Stimulated activated naive CD8-positive, alpha-beta T cell treated with anti-CD3 and anti-CD28 coated beads, Interleukin-15, Interleukin-2, amounts not matched to agents 100 ng/mL and 50 ng/mL, for 24 hours (primary cell): ENCODE data around the gene CLEC16A.

Experiments
- H3K27ac Mint-ChIP-seq: one replicate; pipeline ENCODE4 v1.8.0; 2021; ENCODE audit warnings: mild to moderate bottlenecking, mixed read lengths
- H3K27me3 Mint-ChIP-seq: one replicate; pipeline ENCODE4 v1.8.0; 2021; ENCODE audit warnings: mixed read lengths
- H3K36me3 Mint-ChIP-seq: one replicate; pipeline ENCODE4 v1.8.0; 2021; ENCODE audit warnings: low read depth, mixed read lengths
- H3K4me1 Mint-ChIP-seq: one replicate; pipeline ENCODE4 v1.8.0; 2021; ENCODE audit warnings: low read depth, mixed read lengths
- H3K4me3 Mint-ChIP-seq: one replicate; pipeline ENCODE4 v1.8.0; 2021; ENCODE audit warnings: mild to moderate bottlenecking, mixed read lengths
- H3K9me3 Mint-ChIP-seq: one replicate; pipeline ENCODE4 v1.8.0; 2021; ENCODE audit warnings: mixed read lengths

CLEC16A gene

DNA sequence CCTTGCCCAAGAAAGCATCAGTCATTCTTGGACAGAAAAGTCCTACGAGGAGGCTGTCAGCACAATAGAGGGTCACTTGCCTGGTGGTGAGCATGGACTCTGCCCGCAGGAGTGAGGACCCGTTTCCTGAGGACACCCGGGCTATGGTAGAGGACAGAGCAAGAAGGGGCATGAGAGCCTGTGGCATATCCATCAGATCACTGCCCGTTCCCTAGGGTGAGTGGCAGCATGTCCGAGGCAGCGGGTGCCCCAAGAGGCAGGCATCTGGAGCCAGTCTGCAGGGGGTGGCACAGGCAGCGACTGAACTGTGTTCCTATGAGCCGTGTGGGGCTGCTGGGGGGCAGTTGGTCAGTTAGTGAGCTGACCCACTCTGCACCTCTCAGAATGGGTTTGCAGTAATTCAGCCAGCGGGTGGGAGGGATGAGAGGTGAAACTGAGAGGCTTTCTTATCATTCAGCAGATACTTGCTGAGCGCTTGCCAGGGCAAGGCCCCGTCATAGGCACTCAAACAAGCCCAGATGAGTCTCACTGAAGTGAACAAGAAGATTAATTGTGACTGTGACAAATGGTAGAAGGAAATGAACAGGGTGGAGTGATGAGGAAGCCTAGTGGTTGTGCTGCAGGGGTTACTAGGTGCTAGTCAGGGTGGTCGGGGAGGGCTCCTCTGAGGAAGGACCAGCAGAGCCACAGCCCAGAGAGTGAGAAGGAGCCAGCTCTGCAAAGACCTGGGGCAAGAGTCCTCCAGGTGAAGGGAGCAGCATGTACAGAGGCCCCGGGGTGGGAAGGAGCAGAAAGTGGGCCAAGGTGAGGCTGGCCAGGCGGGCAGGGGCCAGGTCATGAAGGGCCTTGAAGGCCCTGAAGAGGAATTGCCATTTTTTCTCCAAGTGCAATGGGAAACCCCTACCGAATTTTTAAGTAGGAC is 87.9 kb downstream of the CLEC16A start:
- H3K27ac Mint-ChIP-seq = no peak overlapping the region
- peaks cover 9% of the 10 kb centered on the region for H3K9me3 Mint-ChIP-seq
- no peaks in the 10 kb centered on the region for H3K4me1 Mint-ChIP-seq
- no peak overlapping the region for H3K4me3 Mint-ChIP-seq
- H3K27me3 Mint-ChIP-seq = no peaks in the 10 kb centered on the region
- H3K36me3 Mint-ChIP-seq = peaks cover 72% of the 10 kb centered on the region

DNA sequence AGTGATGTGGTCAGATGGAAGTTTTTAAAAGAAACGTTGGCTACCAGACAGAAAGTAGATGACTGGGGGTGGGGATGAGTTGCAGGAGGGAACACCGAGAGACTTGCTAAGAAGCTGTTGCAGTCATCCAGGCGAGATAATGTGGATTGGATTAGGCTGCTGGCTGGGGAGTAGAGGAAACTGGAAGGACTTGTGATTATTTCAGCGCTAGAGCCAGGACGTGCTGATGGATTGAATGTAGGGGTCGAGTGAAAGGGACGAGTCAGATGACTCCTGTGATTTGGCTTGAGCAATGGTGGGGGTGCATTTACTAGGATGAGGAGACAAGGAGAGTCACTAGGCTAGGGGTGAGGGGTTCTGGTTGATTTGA is 88.5 kb downstream of the CLEC16A start:
- Mint-ChIP-seq H3K27me3 (no peaks in the 10 kb centered on the region), H3K4me3 (no peak overlapping the region), H3K9me3 (peaks cover 5% of the 10 kb centered on the region), H3K27ac (no peak overlapping the region), H3K36me3 (peaks cover 69% of the 10 kb centered on the region), H3K4me1 (no peaks in the 10 kb centered on the region)

DNA sequence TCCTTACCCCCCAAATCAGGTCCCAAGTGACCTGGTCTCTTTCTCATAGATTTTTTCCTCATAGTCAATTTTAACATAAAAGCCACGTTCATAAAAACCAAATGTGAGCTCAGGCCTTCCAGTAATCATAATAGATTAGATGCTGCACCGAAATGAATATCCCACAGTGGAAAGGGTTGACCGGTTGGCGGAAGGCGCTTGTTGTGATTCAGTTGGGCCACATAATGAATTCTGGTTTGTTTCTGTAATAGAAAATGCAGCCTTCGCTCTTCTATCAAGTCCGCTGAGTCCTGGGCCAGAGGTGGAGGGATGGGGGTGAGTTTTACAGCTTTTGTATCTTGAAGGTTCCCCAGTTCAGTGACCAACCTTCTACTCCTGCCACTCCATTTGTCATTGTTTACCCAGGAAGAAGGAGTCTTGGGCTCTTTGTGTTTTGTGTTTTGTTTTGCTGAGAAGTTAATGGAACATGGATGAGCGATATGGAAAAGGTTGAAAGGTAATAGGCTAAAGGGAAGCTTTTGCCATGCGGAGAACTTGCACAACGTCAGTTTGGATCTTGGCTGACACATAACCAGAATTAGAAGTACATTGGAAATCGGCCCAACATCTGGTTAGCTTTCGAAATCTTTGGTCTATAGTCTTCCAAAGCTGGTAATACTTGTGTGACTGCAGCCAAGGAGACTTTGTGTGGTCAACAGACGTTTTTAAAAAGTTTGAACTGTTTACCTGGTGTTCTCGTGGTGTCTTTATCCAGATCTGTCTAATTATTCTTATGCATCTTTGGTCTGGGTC is 89.5 kb downstream of the CLEC16A start:
- Mint-ChIP-seq H3K27me3 (no peaks in the 10 kb centered on the region), H3K9me3 (peaks cover 3% of the 10 kb centered on the region), H3K36me3 (peaks cover 70% of the 10 kb centered on the region), H3K4me3 (no peak overlapping the region), H3K4me1 (no peaks in the 10 kb centered on the region), H3K27ac (no peak overlapping the region)

DNA sequence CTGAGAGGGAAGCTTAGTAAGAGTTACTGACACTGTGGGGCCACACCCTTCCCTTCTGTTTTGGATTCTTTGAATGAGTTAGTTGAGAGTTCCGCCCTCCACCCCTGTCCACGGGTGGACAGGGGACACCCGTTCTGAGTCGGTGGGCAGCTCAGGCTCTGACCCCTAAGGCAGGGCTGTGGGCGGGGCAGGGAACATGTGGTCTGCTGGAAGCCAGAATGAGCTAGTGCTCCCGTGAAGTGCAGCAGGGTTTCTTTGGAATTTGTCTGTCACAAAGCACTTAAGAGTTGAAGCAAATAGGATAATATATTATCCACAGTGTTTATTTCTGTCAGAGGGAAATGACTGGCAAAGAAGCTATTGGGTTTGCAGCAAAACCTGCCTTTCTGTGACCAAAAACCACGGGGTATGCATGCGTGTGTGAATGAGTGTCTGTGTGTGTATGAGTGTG is 90.1 kb downstream of the CLEC16A start:
- no peak overlapping the region for H3K27ac Mint-ChIP-seq
- H3K4me1 Mint-ChIP-seq = no peaks in the 10 kb centered on the region
- H3K27me3 Mint-ChIP-seq = no peaks in the 10 kb centered on the region
- no peak overlapping the region for H3K4me3 Mint-ChIP-seq
- peaks cover 67% of the 10 kb centered on the region for H3K36me3 Mint-ChIP-seq
- H3K9me3 Mint-ChIP-seq = no peaks in the 10 kb centered on the region

DNA sequence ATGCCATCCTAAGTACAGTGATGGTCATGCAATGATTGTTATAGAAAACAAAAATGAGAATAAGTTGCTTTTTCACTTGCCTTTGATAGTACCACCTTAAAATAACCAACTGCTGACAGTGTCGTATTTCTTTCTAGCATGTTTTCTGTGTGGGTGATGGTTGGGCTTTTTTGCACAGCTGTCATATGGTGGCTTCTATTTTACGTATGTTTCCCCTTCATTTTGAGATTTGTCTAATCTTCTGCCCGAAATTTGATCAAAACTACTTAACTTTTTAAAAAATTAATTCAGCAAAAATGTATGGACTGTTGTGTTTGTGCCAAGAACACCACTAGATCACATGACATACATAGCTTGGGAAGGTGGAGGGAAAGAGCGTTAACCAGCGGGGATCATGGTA is 90.7 kb downstream of the CLEC16A start:
- Mint-ChIP-seq H3K27ac (no peak overlapping the region), H3K36me3 (peaks cover 68% of the 10 kb centered on the region), H3K4me1 (no peaks in the 10 kb centered on the region), H3K4me3 (no peak overlapping the region), H3K9me3 (no peaks in the 10 kb centered on the region), H3K27me3 (no peaks in the 10 kb centered on the region)

DNA sequence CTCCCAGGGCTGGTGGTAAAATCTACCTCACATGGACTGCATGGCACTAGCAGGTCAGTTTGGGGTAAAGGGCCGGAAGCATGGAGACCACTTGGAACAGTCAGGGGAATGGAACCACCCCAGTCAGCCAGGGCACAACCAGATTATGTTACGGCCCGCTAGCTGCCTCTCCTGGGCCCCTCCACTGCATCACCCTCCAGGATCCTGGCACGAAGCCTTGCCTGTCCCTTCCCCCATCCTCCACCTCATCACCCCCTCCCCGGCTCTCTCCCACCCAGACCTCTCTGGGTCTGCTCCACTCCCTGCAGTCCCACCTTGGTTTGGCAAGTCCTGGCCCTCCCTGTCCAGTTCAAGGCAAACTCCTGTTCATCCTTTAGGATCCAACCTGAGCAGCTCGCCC is 91.7 kb downstream of the CLEC16A start:
- Mint-ChIP-seq H3K27ac (no peak overlapping the region), H3K4me3 (no peak overlapping the region), H3K9me3 (no peaks in the 10 kb centered on the region), H3K4me1 (no peaks in the 10 kb centered on the region), H3K36me3 (peaks cover 62% of the 10 kb centered on the region), H3K27me3 (no peaks in the 10 kb centered on the region)

DNA sequence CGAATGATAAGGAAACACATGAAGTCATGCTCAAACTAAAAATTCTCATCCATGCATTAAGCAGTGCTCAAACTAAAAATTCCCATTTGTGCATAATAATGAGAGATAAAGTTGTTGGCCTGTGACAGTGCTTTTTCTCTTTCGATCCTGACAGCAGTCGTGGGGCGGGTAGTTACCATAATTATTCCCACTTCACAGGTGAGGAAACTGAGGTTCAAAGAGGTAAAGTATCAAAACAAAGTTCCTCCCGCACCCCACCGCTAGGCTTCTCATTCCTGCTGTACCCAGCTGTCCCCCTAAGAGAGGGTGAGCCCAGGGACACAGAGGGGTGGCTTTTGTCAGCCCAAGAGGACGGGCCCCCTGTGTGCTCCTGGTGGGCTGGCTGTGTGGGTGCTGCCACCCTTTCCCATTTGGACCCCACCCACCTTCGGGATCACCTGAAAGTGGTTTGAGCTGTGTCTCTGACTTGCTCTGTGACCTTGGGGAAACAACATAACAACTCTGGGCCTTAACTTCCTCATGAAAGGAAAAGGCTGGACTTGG is 92.6 kb downstream of the CLEC16A start:
- no peaks in the 10 kb centered on the region for H3K9me3 Mint-ChIP-seq
- H3K36me3 Mint-ChIP-seq = peaks cover 61% of the 10 kb centered on the region
- H3K4me1 Mint-ChIP-seq = no peaks in the 10 kb centered on the region
- H3K27ac Mint-ChIP-seq = no peak overlapping the region
- H3K4me3 Mint-ChIP-seq = no peak overlapping the region
- H3K27me3 Mint-ChIP-seq = no peaks in the 10 kb centered on the region

DNA sequence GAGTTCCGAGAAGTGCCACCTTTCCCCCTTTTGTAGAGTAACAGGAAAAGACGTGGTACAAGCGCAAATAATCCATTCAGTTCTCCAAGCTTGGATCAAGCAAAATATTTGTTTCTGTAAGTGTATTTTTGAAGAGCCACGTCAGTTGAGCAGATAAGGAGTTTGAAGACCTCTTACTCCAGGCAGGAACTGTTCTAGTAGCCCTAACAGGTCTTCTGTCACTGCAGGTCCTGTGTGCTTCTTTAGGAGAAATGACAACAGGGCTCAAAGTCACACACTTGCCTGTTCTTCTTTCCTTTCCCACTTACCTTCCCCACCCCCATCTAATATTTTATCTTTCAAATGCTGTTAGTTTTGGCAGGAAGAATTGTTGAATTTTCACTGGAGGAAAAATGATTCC is 93.9 kb downstream of the CLEC16A start:
- H3K27ac Mint-ChIP-seq = no peak overlapping the region
- H3K4me1 Mint-ChIP-seq = no peaks in the 10 kb centered on the region
- H3K27me3 Mint-ChIP-seq = no peaks in the 10 kb centered on the region
- no peak overlapping the region for H3K4me3 Mint-ChIP-seq
- peaks cover 57% of the 10 kb centered on the region for H3K36me3 Mint-ChIP-seq
- no peaks in the 10 kb centered on the region for H3K9me3 Mint-ChIP-seq

DNA sequence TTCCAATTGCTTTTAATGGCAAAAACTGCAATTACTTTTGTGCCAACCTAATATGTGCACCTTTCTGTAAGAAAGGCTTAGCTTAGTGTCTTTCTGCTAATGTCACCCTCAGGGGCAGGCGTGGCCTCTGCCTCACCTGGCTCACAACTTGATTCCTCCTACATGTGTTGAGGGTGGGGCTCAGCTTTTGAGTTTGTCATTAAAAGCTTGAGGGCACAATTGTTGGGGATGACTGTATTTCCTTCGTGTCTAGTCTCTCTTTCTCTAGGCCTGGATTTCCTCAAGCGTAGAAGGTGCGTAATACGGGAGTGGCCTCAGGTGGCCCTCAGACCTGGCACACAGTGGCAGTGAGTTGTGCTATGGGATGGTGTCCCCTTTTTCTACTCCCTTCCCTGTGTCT is 94.4 kb downstream of the CLEC16A start:
- Mint-ChIP-seq H3K27ac (no peak overlapping the region), H3K4me1 (no peaks in the 10 kb centered on the region), H3K36me3 (peaks cover 60% of the 10 kb centered on the region), H3K4me3 (no peak overlapping the region), H3K27me3 (no peaks in the 10 kb centered on the region), H3K9me3 (no peaks in the 10 kb centered on the region)

DNA sequence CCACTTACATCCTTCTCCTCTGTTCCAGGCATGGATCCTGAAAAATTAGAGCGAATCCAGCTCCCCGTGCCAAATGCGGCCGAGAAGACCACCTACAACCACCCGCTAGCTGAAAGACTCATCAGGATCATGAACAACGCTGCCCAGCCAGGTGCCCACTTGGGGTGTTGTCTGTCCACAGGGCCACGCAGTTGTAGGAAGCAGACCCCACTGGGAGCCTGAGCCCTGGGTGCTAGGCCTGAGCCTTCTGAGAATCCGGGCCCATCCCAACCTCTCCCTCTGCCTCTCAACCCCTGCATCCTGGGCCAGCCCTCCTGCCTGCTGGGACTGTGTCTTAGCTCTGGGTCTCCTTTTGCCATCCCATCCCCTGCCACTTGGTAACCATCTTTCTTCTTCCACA is 95.4 kb downstream of the CLEC16A start:
- no peak overlapping the region for H3K27ac Mint-ChIP-seq
- H3K4me1 Mint-ChIP-seq = no peaks in the 10 kb centered on the region
- H3K27me3 Mint-ChIP-seq = no peaks in the 10 kb centered on the region
- H3K9me3 Mint-ChIP-seq = no peaks in the 10 kb centered on the region
- peaks cover 55% of the 10 kb centered on the region for H3K36me3 Mint-ChIP-seq
- no peak overlapping the region for H3K4me3 Mint-ChIP-seq

DNA sequence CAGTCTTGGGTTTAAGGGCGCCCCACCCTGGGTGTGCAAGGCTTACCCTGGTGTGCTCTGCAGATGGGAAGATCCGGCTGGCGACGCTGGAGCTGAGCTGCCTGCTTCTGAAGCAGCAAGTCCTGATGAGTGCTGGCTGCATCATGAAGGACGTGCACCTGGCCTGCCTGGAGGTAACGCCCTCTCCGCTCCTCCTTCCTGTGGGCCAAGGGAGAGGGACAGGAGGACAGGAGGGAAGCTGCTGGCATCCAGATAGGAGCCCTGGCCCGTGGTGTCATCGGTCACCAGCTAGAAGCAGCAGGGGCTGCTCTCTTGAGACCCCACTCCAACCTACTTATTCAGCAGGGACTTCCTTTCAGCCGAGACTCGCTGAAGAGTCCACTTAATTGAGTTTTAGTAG is 97.8 kb downstream of the CLEC16A start:
- no peak overlapping the region for H3K27ac Mint-ChIP-seq
- H3K4me1 Mint-ChIP-seq = peaks cover 11% of the 10 kb centered on the region
- H3K4me3 Mint-ChIP-seq = no peak overlapping the region
- peaks cover 54% of the 10 kb centered on the region for H3K36me3 Mint-ChIP-seq
- H3K9me3 Mint-ChIP-seq = no peaks in the 10 kb centered on the region
- no peaks in the 10 kb centered on the region for H3K27me3 Mint-ChIP-seq

DNA sequence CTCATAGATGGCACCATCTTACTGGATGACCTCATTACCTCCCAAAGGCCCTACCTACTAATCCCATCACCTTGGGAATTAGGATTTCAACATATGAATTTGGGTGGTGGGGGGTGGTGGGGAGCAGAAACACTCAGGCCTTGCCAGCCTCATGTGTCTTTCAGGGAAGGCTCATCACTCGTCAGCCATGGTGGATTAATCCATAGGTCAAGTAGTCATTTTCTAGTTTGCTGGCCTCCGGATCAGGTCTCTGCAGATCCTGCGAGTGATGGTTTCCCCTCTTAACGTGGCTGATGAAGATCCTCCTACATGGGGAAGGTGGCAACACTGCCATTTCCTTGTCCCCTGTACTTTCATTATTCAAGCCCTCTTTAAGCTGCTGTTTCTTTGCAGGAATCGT is 101.1 kb downstream of the CLEC16A start:
- H3K27ac Mint-ChIP-seq = no peak overlapping the region
- peaks cover 46% of the 10 kb centered on the region for H3K36me3 Mint-ChIP-seq
- H3K4me3 Mint-ChIP-seq = no peak overlapping the region
- H3K9me3 Mint-ChIP-seq = no peaks in the 10 kb centered on the region
- peaks cover 38% of the 10 kb centered on the region for H3K4me1 Mint-ChIP-seq
- H3K27me3 Mint-ChIP-seq = no peaks in the 10 kb centered on the region

DNA sequence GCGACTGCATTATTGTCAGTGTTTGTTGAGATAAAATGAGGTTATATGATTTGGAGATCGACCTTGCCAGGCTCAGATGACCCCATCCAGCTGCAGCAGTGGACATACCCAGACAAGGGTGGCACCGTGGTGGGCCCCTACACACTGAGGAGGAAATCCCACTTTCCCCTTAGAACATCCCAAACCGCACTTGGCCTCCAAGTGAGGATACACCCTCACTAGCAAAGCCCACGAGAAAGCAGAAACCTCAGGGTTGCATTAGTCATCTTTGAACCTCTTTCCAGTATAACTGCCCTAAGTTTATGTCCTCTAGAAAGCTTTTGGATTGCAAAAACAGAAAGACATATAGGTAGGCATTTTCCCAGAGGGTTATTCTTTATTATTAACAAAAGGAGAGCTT is 101.5 kb downstream of the CLEC16A start:
- H3K4me1 Mint-ChIP-seq = peaks cover 42% of the 10 kb centered on the region
- H3K27ac Mint-ChIP-seq = no peak overlapping the region
- peaks cover 48% of the 10 kb centered on the region for H3K36me3 Mint-ChIP-seq
- H3K4me3 Mint-ChIP-seq = no peak overlapping the region
- H3K9me3 Mint-ChIP-seq = no peaks in the 10 kb centered on the region
- H3K27me3 Mint-ChIP-seq = no peaks in the 10 kb centered on the region

DNA sequence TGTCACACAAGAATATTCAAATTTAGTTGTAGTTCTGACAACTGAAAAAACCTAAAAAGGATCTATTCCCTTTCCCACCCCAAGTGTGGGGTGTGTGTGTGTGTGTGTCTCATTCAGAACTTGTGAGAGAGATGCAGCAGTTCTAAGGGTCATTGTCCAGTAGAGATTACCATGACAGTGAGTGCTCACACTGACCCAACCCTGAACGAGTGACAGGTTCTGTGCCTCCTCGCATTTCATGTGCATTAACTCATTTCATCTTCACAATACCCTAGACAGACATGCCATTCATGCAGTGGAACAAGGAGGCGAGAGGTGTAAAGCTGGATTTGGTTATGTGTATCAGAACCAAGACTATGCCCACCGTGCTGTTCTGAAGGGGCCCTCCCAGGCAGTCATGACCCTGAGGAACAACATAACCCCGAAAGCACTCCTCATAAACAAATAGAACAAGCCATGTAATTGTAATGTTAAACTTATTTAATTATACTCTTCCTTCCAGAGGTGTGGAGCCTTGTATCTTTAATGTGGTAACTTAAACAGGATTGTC is 102.1 kb downstream of the CLEC16A start:
- no peaks in the 10 kb centered on the region for H3K9me3 Mint-ChIP-seq
- peaks cover 48% of the 10 kb centered on the region for H3K4me1 Mint-ChIP-seq
- peak overlapping the region; percentile 11 for H3K27ac Mint-ChIP-seq
- H3K4me3 Mint-ChIP-seq = no peak overlapping the region
- H3K27me3 Mint-ChIP-seq = no peaks in the 10 kb centered on the region
- H3K36me3 Mint-ChIP-seq = peaks cover 47% of the 10 kb centered on the region

DNA sequence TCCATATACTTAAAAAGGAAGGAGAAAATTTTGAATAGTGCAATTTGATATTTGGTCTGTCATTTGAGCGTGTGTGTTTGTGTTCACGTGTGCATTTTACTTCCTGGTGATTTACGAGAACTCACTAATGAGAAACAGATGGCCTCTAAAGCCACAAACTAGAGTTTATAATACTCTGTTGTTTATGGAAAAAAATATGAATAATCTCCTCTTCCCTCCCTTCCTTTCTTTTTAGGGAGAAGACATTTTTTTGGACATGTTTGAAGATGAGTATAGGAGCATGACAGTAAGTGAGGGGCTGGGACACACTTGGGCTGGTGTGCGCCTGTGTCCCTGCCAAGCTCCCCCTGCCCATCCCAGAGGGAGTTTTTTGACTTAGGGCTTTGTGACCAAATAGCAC is 102.7 kb downstream of the CLEC16A start:
- Mint-ChIP-seq H3K4me1 (peaks cover 54% of the 10 kb centered on the region), H3K27me3 (no peaks in the 10 kb centered on the region), H3K9me3 (no peaks in the 10 kb centered on the region), H3K36me3 (peaks cover 49% of the 10 kb centered on the region), H3K4me3 (no peak overlapping the region), H3K27ac (no peak overlapping the region)
